Measurements from ENCODE around the gene NTM.

NTM gene

GRCh38 chr11:132101881-132102280 lies 731.5 kb downstream of the NTM start:
- TF ChIP-seq POLR2AphosphoS5 (IDR thresholded peaks at IDR 0.05; ENCODE audit: low read depth, low read length), result no peak
- FAIRE-seq (no peak), DNase-seq (ENCODE audit: insufficient read length) (no peak)

- DNase-seq (ENCODE audit: insufficient read length) (no peak), FAIRE-seq (no peak)
- TF ChIP-seq POLR2A (IDR thresholded peaks at IDR 0.05; ENCODE audit: low read depth, low read length) (no peak), TAF1 (IDR thresholded peaks at IDR 0.05; ENCODE audit: borderline replicate concordance, low read depth, low read length) (no peak), POLR2AphosphoS5 (IDR thresholded peaks at IDR 0.05; ENCODE audit: low read depth, low read length) (no peak)
Observed at GRCh38 chr11:132103021-132103420, 732.6 kb downstream of the NTM start.

- DNase-seq (ENCODE audit: insufficient read length) (no peak), FAIRE-seq (no peak)
- TF ChIP-seq POLR2AphosphoS5 (IDR thresholded peaks at IDR 0.05; ENCODE audit: low read depth, low read length) (no peak), TAF1 (IDR thresholded peaks at IDR 0.05; ENCODE audit: borderline replicate concordance, low read depth, low read length) (no peak), POLR2A (IDR thresholded peaks at IDR 0.05; ENCODE audit: low read depth, low read length) (no peak)
Observed at GRCh38 chr11:132106096-132106982, 735.9 kb downstream of the NTM start.

- no peak for DNase-seq (ENCODE audit: insufficient read length)
- TF ChIP-seq POLR2A (IDR thresholded peaks at IDR 0.05; ENCODE audit: low read depth, low read length), result no peak
- TF ChIP-seq TAF1 (IDR thresholded peaks at IDR 0.05; ENCODE audit: borderline replicate concordance, low read depth, low read length), result no peak
- no peak for TF ChIP-seq POLR2AphosphoS5 (IDR thresholded peaks at IDR 0.05; ENCODE audit: low read depth, low read length)
- FAIRE-seq, result no peak
Observed at GRCh38 chr11:132111316-132111715, 740.9 kb downstream of the NTM start.

- no peak for TF ChIP-seq TAF1 (IDR thresholded peaks at IDR 0.05; ENCODE audit: borderline replicate concordance, low read depth, low read length)
- peak; percentile 5 for FAIRE-seq
Observed at GRCh38 chr11:132111838-132112237, 741.4 kb downstream of the NTM start.

GRCh38 chr11:132112846-132113245 lies 742.4 kb downstream of the NTM start:
- TF ChIP-seq POLR2AphosphoS5 (IDR thresholded peaks at IDR 0.05; ENCODE audit: low read depth, low read length) (no peak), POLR2A (IDR thresholded peaks at IDR 0.05; ENCODE audit: low read depth, low read length) (no peak), TAF1 (IDR thresholded peaks at IDR 0.05; ENCODE audit: borderline replicate concordance, low read depth, low read length) (no peak)
- no peak for FAIRE-seq
- no peak for DNase-seq (ENCODE audit: insufficient read length)

More at GRCh38 chr11:132111838-132112237, 741.4 kb downstream of the NTM start:
- DNase-seq (ENCODE audit: insufficient read length), result no peak

GRCh38 chr11:132114185-132114584 lies 743.8 kb downstream of the NTM start:
- TF ChIP-seq POLR2AphosphoS5 (IDR thresholded peaks at IDR 0.05; ENCODE audit: low read depth, low read length) (no peak), TAF1 (IDR thresholded peaks at IDR 0.05; ENCODE audit: borderline replicate concordance, low read depth, low read length) (no peak), POLR2A (IDR thresholded peaks at IDR 0.05; ENCODE audit: low read depth, low read length) (no peak)
- DNase-seq (ENCODE audit: insufficient read length), result no peak
- FAIRE-seq, result no peak

- no peak for TF ChIP-seq POLR2AphosphoS5 (IDR thresholded peaks at IDR 0.05; ENCODE audit: low read depth, low read length)
- TF ChIP-seq TAF1 (IDR thresholded peaks at IDR 0.05; ENCODE audit: borderline replicate concordance, low read depth, low read length), result no peak
- no peak for TF ChIP-seq POLR2A (IDR thresholded peaks at IDR 0.05; ENCODE audit: low read depth, low read length)
- DNase-seq (ENCODE audit: insufficient read length) (no peak), FAIRE-seq (no peak)
Observed at GRCh38 chr11:132114743-132115142, 744.3 kb downstream of the NTM start.

- TF ChIP-seq TAF1 (IDR thresholded peaks at IDR 0.05; ENCODE audit: borderline replicate concordance, low read depth, low read length) (no peak), POLR2AphosphoS5 (IDR thresholded peaks at IDR 0.05; ENCODE audit: low read depth, low read length) (no peak), POLR2A (IDR thresholded peaks at IDR 0.05; ENCODE audit: low read depth, low read length) (no peak)
- FAIRE-seq (no peak), DNase-seq (ENCODE audit: insufficient read length) (no peak)
Observed at GRCh38 chr11:132115454-132115853, 745.0 kb downstream of the NTM start.

- FAIRE-seq (no peak), DNase-seq (ENCODE audit: insufficient read length) (no peak)
- no peak for TF ChIP-seq POLR2AphosphoS5 (IDR thresholded peaks at IDR 0.05; ENCODE audit: low read depth, low read length)
- TF ChIP-seq POLR2A (IDR thresholded peaks at IDR 0.05; ENCODE audit: low read depth, low read length), result no peak
- no peak for TF ChIP-seq TAF1 (IDR thresholded peaks at IDR 0.05; ENCODE audit: borderline replicate concordance, low read depth, low read length)
Observed at GRCh38 chr11:132116516-132116915, 746.1 kb downstream of the NTM start.

- FAIRE-seq (no peak), DNase-seq (ENCODE audit: insufficient read length) (no peak)
Observed at GRCh38 chr11:132118661-132119060, 748.2 kb downstream of the NTM start.

GRCh38 chr11:132119573-132119972 lies 749.2 kb downstream of the NTM start:
- DNase-seq (ENCODE audit: insufficient read length) (no peak), FAIRE-seq (no peak)
- TF ChIP-seq TAF1 (IDR thresholded peaks at IDR 0.05; ENCODE audit: borderline replicate concordance, low read depth, low read length) (no peak), POLR2A (IDR thresholded peaks at IDR 0.05; ENCODE audit: low read depth, low read length) (no peak), POLR2AphosphoS5 (IDR thresholded peaks at IDR 0.05; ENCODE audit: low read depth, low read length) (no peak)

More at GRCh38 chr11:132118661-132119060, 748.2 kb downstream of the NTM start:
- no peak for TF ChIP-seq POLR2AphosphoS5 (IDR thresholded peaks at IDR 0.05; ENCODE audit: low read depth, low read length)
- TF ChIP-seq TAF1 (IDR thresholded peaks at IDR 0.05; ENCODE audit: borderline replicate concordance, low read depth, low read length), result no peak
- no peak for TF ChIP-seq POLR2A (IDR thresholded peaks at IDR 0.05; ENCODE audit: low read depth, low read length)

Data from GM12892 (cell line).